Measurements from ENCODE around the gene LUC7L3. TPM values are rescaled to one million over a fixed set of nuclear protein-coding genes. Genes with fewer than 3 reads are reported as not detected.
A peak's percentile ranks its signal among the peaks of the same experiment; 100 is the strongest.

The LUC7L3 gene
- total RNA-seq, 4 donors from 2014 or later, result 31.5 to 267 (median 42.6) TPM

DNA sequence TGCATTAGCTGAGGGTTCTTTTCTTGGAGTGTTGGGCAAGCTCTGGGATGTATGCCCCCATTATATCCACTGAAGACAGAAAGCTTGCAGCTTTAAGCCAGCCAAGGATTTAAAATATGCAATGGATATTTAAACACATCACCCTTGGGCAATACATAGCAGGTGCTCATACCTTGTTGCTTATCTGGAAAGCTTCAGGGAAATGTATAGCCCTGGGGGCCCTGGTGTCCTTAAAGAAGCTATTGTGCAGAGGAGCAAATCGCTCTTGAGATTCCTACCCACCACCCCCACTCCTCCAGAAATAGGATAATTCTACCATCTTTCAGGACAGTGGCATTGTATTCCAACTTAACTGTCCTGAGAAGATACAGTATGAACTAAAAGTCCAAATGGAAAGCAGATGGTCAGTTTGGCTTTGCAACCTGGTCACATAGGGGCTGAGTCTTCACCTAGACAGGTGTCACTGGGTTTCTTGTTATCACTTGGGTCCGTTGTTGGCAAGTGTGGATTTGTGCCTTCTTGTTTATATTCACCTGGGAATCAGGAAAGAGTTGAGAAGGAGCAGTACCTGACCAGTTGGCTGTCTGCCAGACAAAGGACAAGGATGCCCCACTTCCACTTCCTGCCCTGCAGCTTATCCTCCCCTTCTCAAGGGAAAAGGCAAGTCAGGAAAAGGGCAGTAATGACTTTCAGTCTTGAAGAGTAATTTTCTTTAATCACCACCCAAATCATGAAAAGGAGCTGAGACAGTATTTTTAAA lies 44.5 kb downstream of the LUC7L3 start:
- H3K4me1 ChIP-seq, result peaks cover 38% of the 10 kb centered on the region
- no peaks in the 10 kb centered on the region for H3K27me3 ChIP-seq
- H3K36me3 ChIP-seq, result no peaks in the 10 kb centered on the region
- WGBS, result 71% methylated on average over 2 of the region's 2 CpGs
- no peak for DNase-seq (ENCODE audit: low spot score in 2 of 2)
- H3K27ac ChIP-seq, result no peak overlapping the region
- TF ChIP-seq, protein P1, sequence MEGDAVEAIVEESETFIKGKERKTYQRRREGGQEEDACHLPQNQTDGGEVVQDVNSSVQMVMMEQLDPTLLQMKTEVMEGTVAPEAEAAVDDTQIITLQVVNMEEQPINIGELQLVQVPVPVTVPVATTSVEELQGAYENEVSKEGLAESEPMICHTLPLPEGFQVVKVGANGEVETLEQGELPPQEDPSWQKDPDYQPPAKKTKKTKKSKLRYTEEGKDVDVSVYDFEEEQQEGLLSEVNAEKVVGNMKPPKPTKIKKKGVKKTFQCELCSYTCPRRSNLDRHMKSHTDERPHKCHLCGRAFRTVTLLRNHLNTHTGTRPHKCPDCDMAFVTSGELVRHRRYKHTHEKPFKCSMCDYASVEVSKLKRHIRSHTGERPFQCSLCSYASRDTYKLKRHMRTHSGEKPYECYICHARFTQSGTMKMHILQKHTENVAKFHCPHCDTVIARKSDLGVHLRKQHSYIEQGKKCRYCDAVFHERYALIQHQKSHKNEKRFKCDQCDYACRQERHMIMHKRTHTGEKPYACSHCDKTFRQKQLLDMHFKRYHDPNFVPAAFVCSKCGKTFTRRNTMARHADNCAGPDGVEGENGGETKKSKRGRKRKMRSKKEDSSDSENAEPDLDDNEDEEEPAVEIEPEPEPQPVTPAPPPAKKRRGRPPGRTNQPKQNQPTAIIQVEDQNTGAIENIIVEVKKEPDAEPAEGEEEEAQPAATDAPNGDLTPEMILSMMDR (IDR thresholded peaks at IDR 0.05), result no peak
- no peak for TF ChIP-seq POLR2A (IDR thresholded peaks at IDR 0.05)
- TF ChIP-seq POLR2AphosphoS5 (IDR thresholded peaks at IDR 0.05), result no peak
- TF ChIP-seq EP300 (IDR thresholded peaks at IDR 0.05), result no peak
- H3K9me3 ChIP-seq, result no peaks in the 10 kb centered on the region
- H3K4me3 ChIP-seq, result no peak overlapping the region

DNA sequence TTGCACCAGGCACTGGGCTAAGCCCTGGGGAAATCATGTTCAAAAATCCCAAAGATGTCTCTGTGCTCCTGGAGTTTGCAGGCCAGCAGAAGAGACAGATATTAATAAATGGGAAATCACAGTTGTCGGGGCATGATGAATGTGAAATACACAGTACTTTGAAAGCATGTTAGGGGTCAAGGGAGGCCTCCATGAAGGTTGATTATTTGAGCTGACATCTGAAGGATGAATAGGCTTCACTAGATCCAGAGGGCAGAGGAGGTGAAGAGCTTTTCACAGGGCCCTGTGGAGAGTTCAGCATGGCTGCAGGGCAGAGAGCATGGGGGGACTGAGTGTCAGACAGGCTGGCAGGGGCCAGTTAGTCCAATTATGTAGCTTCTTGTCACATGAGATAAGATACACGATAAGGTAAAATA lies 45.3 kb downstream of the LUC7L3 start:
- DNase-seq (ENCODE audit: low spot score in 2 of 2), result no peak
- peaks cover 38% of the 10 kb centered on the region for H3K4me1 ChIP-seq
- 43% methylated on average over 2 of the region's 2 CpGs for WGBS
- H3K4me3 ChIP-seq, result no peak overlapping the region
- H3K36me3 ChIP-seq, result no peaks in the 10 kb centered on the region
- no peaks in the 10 kb centered on the region for H3K9me3 ChIP-seq
- no peaks in the 10 kb centered on the region for H3K27me3 ChIP-seq
- TF ChIP-seq, protein P1 (IDR thresholded peaks at IDR 0.05), result no peak
- TF ChIP-seq POLR2AphosphoS5 (IDR thresholded peaks at IDR 0.05), result no peak
- TF ChIP-seq POLR2A (IDR thresholded peaks at IDR 0.05), result no peak
- TF ChIP-seq EP300 (IDR thresholded peaks at IDR 0.05), result no peak
- H3K27ac ChIP-seq, result peak overlapping the region; percentile 8

DNA sequence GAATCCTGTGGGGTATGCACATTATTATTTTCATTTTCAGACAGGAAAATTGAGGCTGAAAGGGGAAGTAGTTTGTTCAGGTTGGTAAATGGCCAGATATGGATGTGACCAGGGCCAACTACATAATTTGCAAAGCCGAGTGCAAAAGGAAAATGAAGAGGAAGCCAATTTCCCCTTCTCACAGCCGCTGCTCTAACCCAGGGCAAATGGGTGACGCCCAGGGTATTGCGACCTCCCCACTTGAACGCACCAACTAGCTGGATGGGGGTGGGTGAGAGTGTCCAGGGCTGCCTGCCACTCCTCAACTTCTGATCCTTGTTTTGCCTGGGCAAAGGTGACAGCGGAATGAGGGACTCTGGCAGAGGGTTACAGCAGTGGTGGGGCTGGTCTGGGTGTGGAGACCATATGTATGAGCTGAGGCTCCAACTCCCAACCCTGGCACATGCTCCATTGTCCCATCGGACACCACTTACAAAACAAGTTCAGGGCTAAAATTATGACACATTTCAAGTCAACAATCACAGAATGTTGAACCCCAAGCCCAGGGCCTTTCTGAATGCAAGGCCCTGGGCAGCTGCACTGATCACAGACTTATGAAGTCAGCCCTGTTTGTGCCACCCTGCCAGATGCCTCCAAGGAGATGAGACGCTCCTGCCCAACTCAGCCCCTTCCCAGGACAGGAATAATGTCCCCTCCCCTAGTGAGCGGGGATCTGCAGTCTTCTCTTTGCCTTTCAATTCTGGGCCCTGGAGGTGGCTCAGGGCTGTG lies 46.2 kb downstream of the LUC7L3 start:
- H3K4me3 ChIP-seq, result no peak overlapping the region
- TF ChIP-seq POLR2AphosphoS5 (IDR thresholded peaks at IDR 0.05), result no peak
- TF ChIP-seq, protein P1 (IDR thresholded peaks at IDR 0.05), result no peak
- no peak for TF ChIP-seq POLR2A (IDR thresholded peaks at IDR 0.05)
- no peak for TF ChIP-seq EP300 (IDR thresholded peaks at IDR 0.05)
- no peak overlapping the region for H3K27ac ChIP-seq

DNA sequence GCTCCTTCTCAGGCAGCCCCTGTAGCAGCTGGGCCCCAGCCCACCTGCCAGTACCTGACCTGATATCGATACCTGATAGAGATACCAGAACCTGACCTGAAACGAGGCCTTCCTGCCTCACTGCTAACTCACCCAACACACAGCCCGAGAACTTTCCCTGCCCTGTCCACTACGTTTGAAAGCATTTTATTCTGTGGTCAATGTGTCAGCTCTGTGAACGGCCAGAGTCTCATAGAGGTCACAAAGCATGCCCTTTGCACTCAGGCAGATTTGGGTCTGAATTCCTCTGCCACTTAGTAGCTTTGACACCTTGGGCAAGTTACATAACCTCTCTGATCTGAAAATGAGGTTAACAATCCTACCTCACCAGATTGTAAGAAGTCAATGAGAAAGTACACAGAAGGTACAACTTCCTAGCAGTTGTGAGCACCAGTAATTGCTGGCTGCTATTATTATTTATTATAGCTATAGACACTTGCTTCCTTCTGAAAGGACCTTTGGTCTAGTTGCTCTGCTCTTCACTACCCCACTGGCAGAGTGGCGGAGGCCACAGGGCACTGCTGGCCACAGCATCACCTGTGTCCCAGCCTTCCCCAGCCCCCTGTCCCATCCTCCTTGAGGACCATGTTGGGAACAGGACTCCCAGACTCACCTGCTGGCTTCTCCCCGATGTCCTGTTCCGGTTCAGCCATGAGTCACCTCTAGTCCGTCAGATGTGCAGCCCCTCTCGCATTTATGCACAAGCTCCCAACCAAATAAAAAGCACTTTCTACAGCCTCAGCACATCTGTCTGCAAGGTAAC lies 47.0 kb downstream of the LUC7L3 start:
- H3K4me1 ChIP-seq, result peaks cover 38% of the 10 kb centered on the region
- 78% methylated on average over 8 of the region's 10 CpGs for WGBS
- H3K4me3 ChIP-seq, result no peak overlapping the region
- H3K9me3 ChIP-seq, result no peaks in the 10 kb centered on the region
- no peaks in the 10 kb centered on the region for H3K36me3 ChIP-seq
- TF ChIP-seq, protein P1 (IDR thresholded peaks at IDR 0.05), result no peak
- TF ChIP-seq POLR2AphosphoS5 (IDR thresholded peaks at IDR 0.05) (no peak), POLR2A (IDR thresholded peaks at IDR 0.05) (no peak), EP300 (IDR thresholded peaks at IDR 0.05) (no peak)
- no peaks in the 10 kb centered on the region for H3K27me3 ChIP-seq
- DNase-seq (ENCODE audit: low spot score in 2 of 2), result no peak
- H3K27ac ChIP-seq, result no peak overlapping the region

More for the DNA sequence above, 46.2 kb downstream of the LUC7L3 start:
- Histone ChIP-seq H3K27me3 (no peaks in the 10 kb centered on the region), H3K36me3 (no peaks in the 10 kb centered on the region), H3K4me1 (peaks cover 38% of the 10 kb centered on the region), H3K9me3 (no peaks in the 10 kb centered on the region)
- no peak for DNase-seq (ENCODE audit: low spot score in 2 of 2)
- WGBS, result 19% methylated on average over 7 of the region's 9 CpGs
